Stimulated activated CD8-positive, alpha-beta memory T cell treated with anti-CD3 and anti-CD28 coated beads, Interleukin-12 subunit alpha, Interleukin-12 subunit beta, amount 100 ng/mL, for 1 hour (primary cell): ENCODE results near the gene ZNF200.

Source experiments
- DNase-seq: peaks from one replicate; pipeline ENCODE4 v3.0.0-alpha.2; 2020; ENCODE audit warnings: low read depth

The ZNF200 gene

GRCh38 chr16:3175157-3176093, 59.5 kb downstream of the ZNF200 start:
- DNase-seq, result no peak

GRCh38 chr16:3174618-3175148, 60.3 kb downstream of the ZNF200 start:
- DNase-seq, result no peak

- no peak for DNase-seq
Measured at GRCh38 chr16:3173892-3174617, 60.9 kb downstream of the ZNF200 start.
